ENCODE data around the gene LIN52. TPM values are rescaled to one million over a fixed set of nuclear protein-coding genes. Genes with fewer than 3 reads are reported as not detected.

The LIN52 gene
- total and polyA plus RNA-seq, 4 donors = 3.8 to 9.9 (median 5.3) TPM

DNA sequence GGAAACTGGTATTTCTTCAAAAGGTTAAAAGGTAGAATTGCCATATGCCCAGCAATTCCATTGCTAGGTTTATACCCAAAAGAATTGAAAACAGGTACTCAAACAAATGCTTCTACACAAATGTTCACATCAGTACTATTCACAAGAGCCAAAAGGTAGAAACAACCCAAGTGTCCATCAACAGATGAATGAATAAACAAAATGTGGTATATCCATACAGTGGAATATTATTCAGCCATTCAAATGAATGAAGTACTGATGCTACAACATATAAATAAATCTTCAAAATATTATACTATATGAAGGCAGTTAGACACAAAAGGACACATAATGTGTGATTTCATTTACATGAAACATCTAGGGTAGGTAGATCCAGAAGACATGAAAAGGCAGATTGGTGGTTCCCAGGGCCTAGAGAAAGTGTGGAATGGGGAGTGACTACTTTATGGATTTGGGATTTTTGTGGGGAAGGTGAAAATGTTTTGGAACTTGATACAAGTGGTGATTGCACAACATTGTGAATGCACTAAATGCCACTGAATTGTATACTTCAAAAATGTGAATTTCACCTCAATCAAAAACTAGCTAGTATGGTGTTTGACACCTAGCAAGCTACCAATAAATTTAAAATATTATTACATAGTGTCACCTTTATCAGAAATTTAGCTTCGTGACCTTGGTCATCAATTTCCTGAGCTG lies 41.7 kb downstream of the LIN52 start:
- Histone ChIP-seq H3K27ac (ENCODE audit: low read depth in 1 of 2, low read length in 2 of 2) (no peak overlapping the region), H3K9me3 (ENCODE audit: control insufficient read depth in 4 of 4, low read length in 3 of 4) (no peaks in the 10 kb centered on the region), H3K4me3 (ENCODE audit: low read depth in 1 of 3, low read length in 3 of 3) (no peak overlapping the region), H3K9ac (ENCODE audit: low read depth in 1 of 2, low read length in 2 of 2) (no peak overlapping the region), H3K27me3 (ENCODE audit: control insufficient read depth in 4 of 4, insufficient read depth in 4 of 4, low read length in 3 of 4) (no peaks in the 10 kb centered on the region), H3K4me1 (ENCODE audit: control insufficient read depth in 4 of 4, insufficient read depth in 4 of 4, low read length in 3 of 4) (no peaks in the 10 kb centered on the region), H3K36me3 (ENCODE audit: control insufficient read depth in 4 of 4, insufficient read depth in 3 of 4, low read depth in 1 of 4, low read length in 3 of 4) (no peaks in the 10 kb centered on the region)
- TF ChIP-seq, protein P1, sequence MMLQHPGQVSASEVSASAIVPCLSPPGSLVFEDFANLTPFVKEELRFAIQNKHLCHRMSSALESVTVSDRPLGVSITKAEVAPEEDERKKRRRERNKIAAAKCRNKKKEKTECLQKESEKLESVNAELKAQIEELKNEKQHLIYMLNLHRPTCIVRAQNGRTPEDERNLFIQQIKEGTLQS (IDR thresholded peaks at IDR 0.05) = no peak
- TF ChIP-seq SP1 (IDR thresholded peaks at IDR 0.05) (no peak), RXRA (IDR thresholded peaks at IDR 0.05) (no peak), HNF4A (conservative IDR thresholded peaks at IDR 0.05) (no peak), JUND (IDR thresholded peaks at IDR 0.05) (no peak), GABPA (IDR thresholded peaks at IDR 0.05 in 1 of 2, conservative IDR thresholded peaks at IDR 0.05 in 1 of 2) (no peak), YY1 (IDR thresholded peaks at IDR 0.05) (no peak), TAF1 (conservative IDR thresholded peaks at IDR 0.05) (no peak), RAD21 (IDR thresholded peaks at IDR 0.05) (no peak), HNF4G (IDR thresholded peaks at IDR 0.05) (no peak), NR2F2 (IDR thresholded peaks at IDR 0.05) (no peak), FOXA2 (IDR thresholded peaks at IDR 0.05) (no peak)
- TF ChIP-seq, protein P2, sequence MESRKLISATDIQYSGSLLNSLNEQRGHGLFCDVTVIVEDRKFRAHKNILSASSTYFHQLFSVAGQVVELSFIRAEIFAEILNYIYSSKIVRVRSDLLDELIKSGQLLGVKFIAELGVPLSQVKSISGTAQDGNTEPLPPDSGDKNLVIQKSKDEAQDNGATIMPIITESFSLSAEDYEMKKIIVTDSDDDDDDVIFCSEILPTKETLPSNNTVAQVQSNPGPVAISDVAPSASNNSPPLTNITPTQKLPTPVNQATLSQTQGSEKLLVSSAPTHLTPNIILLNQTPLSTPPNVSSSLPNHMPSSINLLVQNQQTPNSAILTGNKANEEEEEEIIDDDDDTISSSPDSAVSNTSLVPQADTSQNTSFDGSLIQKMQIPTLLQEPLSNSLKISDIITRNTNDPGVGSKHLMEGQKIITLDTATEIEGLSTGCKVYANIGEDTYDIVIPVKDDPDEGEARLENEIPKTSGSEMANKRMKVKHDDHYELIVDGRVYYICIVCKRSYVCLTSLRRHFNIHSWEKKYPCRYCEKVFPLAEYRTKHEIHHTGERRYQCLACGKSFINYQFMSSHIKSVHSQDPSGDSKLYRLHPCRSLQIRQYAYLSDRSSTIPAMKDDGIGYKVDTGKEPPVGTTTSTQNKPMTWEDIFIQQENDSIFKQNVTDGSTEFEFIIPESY (IDR thresholded peaks at IDR 0.05) = no peak
- TF ChIP-seq, protein P3, sequence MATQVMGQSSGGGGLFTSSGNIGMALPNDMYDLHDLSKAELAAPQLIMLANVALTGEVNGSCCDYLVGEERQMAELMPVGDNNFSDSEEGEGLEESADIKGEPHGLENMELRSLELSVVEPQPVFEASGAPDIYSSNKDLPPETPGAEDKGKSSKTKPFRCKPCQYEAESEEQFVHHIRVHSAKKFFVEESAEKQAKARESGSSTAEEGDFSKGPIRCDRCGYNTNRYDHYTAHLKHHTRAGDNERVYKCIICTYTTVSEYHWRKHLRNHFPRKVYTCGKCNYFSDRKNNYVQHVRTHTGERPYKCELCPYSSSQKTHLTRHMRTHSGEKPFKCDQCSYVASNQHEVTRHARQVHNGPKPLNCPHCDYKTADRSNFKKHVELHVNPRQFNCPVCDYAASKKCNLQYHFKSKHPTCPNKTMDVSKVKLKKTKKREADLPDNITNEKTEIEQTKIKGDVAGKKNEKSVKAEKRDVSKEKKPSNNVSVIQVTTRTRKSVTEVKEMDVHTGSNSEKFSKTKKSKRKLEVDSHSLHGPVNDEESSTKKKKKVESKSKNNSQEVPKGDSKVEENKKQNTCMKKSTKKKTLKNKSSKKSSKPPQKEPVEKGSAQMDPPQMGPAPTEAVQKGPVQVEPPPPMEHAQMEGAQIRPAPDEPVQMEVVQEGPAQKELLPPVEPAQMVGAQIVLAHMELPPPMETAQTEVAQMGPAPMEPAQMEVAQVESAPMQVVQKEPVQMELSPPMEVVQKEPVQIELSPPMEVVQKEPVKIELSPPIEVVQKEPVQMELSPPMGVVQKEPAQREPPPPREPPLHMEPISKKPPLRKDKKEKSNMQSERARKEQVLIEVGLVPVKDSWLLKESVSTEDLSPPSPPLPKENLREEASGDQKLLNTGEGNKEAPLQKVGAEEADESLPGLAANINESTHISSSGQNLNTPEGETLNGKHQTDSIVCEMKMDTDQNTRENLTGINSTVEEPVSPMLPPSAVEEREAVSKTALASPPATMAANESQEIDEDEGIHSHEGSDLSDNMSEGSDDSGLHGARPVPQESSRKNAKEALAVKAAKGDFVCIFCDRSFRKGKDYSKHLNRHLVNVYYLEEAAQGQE (IDR thresholded peaks at IDR 0.05) = no peak
- TF ChIP-seq, protein P4, sequence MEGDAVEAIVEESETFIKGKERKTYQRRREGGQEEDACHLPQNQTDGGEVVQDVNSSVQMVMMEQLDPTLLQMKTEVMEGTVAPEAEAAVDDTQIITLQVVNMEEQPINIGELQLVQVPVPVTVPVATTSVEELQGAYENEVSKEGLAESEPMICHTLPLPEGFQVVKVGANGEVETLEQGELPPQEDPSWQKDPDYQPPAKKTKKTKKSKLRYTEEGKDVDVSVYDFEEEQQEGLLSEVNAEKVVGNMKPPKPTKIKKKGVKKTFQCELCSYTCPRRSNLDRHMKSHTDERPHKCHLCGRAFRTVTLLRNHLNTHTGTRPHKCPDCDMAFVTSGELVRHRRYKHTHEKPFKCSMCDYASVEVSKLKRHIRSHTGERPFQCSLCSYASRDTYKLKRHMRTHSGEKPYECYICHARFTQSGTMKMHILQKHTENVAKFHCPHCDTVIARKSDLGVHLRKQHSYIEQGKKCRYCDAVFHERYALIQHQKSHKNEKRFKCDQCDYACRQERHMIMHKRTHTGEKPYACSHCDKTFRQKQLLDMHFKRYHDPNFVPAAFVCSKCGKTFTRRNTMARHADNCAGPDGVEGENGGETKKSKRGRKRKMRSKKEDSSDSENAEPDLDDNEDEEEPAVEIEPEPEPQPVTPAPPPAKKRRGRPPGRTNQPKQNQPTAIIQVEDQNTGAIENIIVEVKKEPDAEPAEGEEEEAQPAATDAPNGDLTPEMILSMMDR (IDR thresholded peaks at IDR 0.05; ENCODE audit: low read depth, low read length, missing input control) = no peak
- DNase-seq (ENCODE audit: low spot score) = no peak
- 100% methylated on average over 1 of the region's 1 CpG for WGBS

DNA sequence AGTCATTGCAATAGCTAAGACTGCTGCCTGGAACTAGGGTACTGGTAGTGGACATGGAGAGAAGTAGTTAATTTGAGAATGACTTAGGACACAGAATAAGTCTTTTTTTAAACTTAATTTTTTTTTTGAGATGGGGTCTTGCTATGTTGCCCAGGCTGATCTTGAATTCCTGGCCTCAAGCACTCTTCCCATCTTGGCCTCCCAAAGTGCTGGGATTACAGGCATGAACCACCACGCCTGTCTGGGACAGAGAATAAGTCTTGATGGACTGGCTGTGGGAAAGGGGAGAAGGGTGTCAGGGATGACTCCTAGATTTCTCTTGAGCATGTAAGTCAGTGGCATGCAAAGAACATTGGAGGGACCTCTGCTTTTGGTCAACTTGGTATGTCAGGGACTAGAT lies 42.9 kb downstream of the LIN52 start:
- no peak overlapping the region for H3K27ac ChIP-seq (ENCODE audit: low read depth in 1 of 2, low read length in 2 of 2)
- no peaks in the 10 kb centered on the region for H3K36me3 ChIP-seq (ENCODE audit: control insufficient read depth in 4 of 4, insufficient read depth in 3 of 4, low read depth in 1 of 4, low read length in 3 of 4)
- H3K9ac ChIP-seq (ENCODE audit: low read depth in 1 of 2, low read length in 2 of 2) = no peak overlapping the region
- no peaks in the 10 kb centered on the region for H3K27me3 ChIP-seq (ENCODE audit: control insufficient read depth in 4 of 4, insufficient read depth in 4 of 4, low read length in 3 of 4)
- WGBS = 98% methylated on average over 1 of the region's 1 CpG
- H3K4me1 ChIP-seq (ENCODE audit: control insufficient read depth in 4 of 4, insufficient read depth in 4 of 4, low read length in 3 of 4) = no peaks in the 10 kb centered on the region
- H3K4me3 ChIP-seq (ENCODE audit: low read depth in 1 of 3, low read length in 3 of 3) = no peak overlapping the region
- H3K9me3 ChIP-seq (ENCODE audit: control insufficient read depth in 4 of 4, low read length in 3 of 4) = no peaks in the 10 kb centered on the region
- TF ChIP-seq YY1 (IDR thresholded peaks at IDR 0.05) (no peak), TAF1 (conservative IDR thresholded peaks at IDR 0.05) (no peak), HNF4A (conservative IDR thresholded peaks at IDR 0.05) (no peak), GABPA (IDR thresholded peaks at IDR 0.05 in 1 of 2, conservative IDR thresholded peaks at IDR 0.05 in 1 of 2) (no peak), HNF4G (IDR thresholded peaks at IDR 0.05) (no peak), NR2F2 (IDR thresholded peaks at IDR 0.05) (no peak), RAD21 (IDR thresholded peaks at IDR 0.05) (no peak), JUND (IDR thresholded peaks at IDR 0.05) (no peak), SP1 (IDR thresholded peaks at IDR 0.05) (no peak), EGR1 (IDR thresholded peaks at IDR 0.05; ENCODE audit: low read depth in 2 of 2) (no peak)
- TF ChIP-seq, protein P5, sequence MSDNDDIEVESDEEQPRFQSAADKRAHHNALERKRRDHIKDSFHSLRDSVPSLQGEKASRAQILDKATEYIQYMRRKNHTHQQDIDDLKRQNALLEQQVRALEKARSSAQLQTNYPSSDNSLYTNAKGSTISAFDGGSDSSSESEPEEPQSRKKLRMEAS (IDR thresholded peaks at IDR 0.05) = no peak
- TF ChIP-seq, protein P1 (IDR thresholded peaks at IDR 0.05) = no peak
- TF ChIP-seq, protein P2 (IDR thresholded peaks at IDR 0.05) = no peak
- no peak for DNase-seq (ENCODE audit: low spot score)

Data from liver (tissue), 9 donors.